ENCODE results near the gene GUCY1A2.

DNA sequence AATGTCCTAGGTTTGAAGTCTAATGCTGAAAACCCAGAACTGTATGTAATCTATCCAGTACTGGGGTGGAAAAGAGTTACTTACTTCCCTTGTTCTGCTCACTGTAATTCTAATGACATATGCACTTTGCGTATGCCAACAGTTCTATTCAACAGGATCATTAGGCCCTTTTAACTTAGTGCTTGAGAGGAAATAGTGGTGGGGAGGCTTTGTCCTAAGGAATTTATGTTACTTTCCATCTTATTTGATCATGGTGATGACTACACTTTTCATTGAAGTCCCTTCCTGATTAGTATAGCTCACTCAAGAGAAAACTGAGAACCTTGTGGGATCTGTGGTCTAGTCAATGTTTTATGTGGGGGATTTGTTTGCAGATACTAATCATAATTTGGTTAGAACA lies 348.2 kb downstream of the GUCY1A2 start:
- TF ChIP-seq, protein P1, sequence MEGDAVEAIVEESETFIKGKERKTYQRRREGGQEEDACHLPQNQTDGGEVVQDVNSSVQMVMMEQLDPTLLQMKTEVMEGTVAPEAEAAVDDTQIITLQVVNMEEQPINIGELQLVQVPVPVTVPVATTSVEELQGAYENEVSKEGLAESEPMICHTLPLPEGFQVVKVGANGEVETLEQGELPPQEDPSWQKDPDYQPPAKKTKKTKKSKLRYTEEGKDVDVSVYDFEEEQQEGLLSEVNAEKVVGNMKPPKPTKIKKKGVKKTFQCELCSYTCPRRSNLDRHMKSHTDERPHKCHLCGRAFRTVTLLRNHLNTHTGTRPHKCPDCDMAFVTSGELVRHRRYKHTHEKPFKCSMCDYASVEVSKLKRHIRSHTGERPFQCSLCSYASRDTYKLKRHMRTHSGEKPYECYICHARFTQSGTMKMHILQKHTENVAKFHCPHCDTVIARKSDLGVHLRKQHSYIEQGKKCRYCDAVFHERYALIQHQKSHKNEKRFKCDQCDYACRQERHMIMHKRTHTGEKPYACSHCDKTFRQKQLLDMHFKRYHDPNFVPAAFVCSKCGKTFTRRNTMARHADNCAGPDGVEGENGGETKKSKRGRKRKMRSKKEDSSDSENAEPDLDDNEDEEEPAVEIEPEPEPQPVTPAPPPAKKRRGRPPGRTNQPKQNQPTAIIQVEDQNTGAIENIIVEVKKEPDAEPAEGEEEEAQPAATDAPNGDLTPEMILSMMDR (IDR thresholded peaks at IDR 0.05): no peak
- TF ChIP-seq POLR2A (IDR thresholded peaks at IDR 0.05) (no peak), POLR2AphosphoS5 (IDR thresholded peaks at IDR 0.05) (no peak)

Data from transverse colon (tissue), 4 donors.